SK-N-MC (cell line): ENCODE data around the gene ACD.

Experiments
- EZH2 ChIP-seq: fragments of 200-600 bp; sonication (generic); IDR thresholded peaks from one replicate; pipeline ENCODE4 v1.6.1; 2017; ENCODE audit warnings: antibody characterized with exemption
- POLR2AphosphoS5 ChIP-seq: IDR thresholded peaks from 2 replicates; pipeline ENCODE4 v1.6.1; 2012; ENCODE audit warnings: mild to moderate bottlenecking, low read depth, low read length, borderline replicate concordance

- TF ChIP-seq EZH2, result no peak
- TF ChIP-seq POLR2AphosphoS5, result no peak
Observed at GRCh38 chr16:67664871-67665270, 4.8 kb upstream of the ACD start.
